Stimulated activated CD4-positive, alpha-beta T cell treated with anti-CD3 and anti-CD28 coated beads, Interleukin-1b, Interleukin-23, amount 100 ng/mL, for 48 hours (primary cell): ENCODE data around the gene GRIFIN.
A peak's percentile ranks its signal among the peaks of the same experiment; 100 is the strongest.

Experiments
- DNase-seq: peaks from one replicate; pipeline ENCODE4 v3.0.0-alpha.2; 2020

The GRIFIN gene

GRCh38 chr7:2512179-2512661 is 36.0 kb upstream of the GRIFIN start:
- no peak for DNase-seq

- DNase-seq: no peak
Measured at GRCh38 chr7:2511769-2512168, 35.6 kb upstream of the GRIFIN start.

GRCh38 chr7:2510909-2511768 is 34.9 kb upstream of the GRIFIN start:
- peak; percentile 63 for DNase-seq

- no peak for DNase-seq
Measured at GRCh38 chr7:2510130-2510776, 34.1 kb upstream of the GRIFIN start.

GRCh38 chr7:2509298-2509906 is 33.2 kb upstream of the GRIFIN start:
- DNase-seq: no peak

- DNase-seq: peak; percentile 75
Measured at GRCh38 chr7:2508327-2509215, 32.4 kb upstream of the GRIFIN start.

GRCh38 chr7:2507917-2508306 is 31.7 kb upstream of the GRIFIN start:
- no peak for DNase-seq

GRCh38 chr7:2507208-2507916 is 31.2 kb upstream of the GRIFIN start:
- no peak for DNase-seq

GRCh38 chr7:2505401-2505800 is 29.2 kb upstream of the GRIFIN start:
- no peak for DNase-seq

GRCh38 chr7:2504889-2505375 is 28.7 kb upstream of the GRIFIN start:
- no peak for DNase-seq

GRCh38 chr7:2504128-2504888 is 28.1 kb upstream of the GRIFIN start:
- DNase-seq: no peak

GRCh38 chr7:2503056-2503941 is 27.1 kb upstream of the GRIFIN start:
- DNase-seq: no peak

- DNase-seq: no peak
Measured at GRCh38 chr7:2502647-2502966, 26.4 kb upstream of the GRIFIN start.

GRCh38 chr7:2501947-2502646 is 25.9 kb upstream of the GRIFIN start:
- no peak for DNase-seq

GRCh38 chr7:2500701-2501100 is 24.5 kb upstream of the GRIFIN start:
- DNase-seq: no peak

GRCh38 chr7:2499719-2500430 is 23.7 kb upstream of the GRIFIN start:
- DNase-seq: no peak

GRCh38 chr7:2499181-2499580 is 23.0 kb upstream of the GRIFIN start:
- DNase-seq: no peak

GRCh38 chr7:2498708-2499107 is 22.5 kb upstream of the GRIFIN start:
- DNase-seq: no peak
